GM23248 (cell line): ENCODE results near the gene OR2A12. TPM values are rescaled to one million over a fixed set of nuclear protein-coding genes. Genes with fewer than 3 reads are reported as not detected.

Experiments used
- DNase-seq: peaks from one replicate; pipeline ENCODE4 v3.0.0-alpha.2; 2015
- H2AFZ ChIP-seq: fragments of 200-600 bp; sonication (generic); 2 replicates; pipeline ENCODE4 v1.6.1; 2016; ENCODE audit warnings: antibody characterized with exemption
- H3F3A ChIP-seq: fragments of 200-600 bp; sonication (generic); 2 replicates; pipeline ENCODE4 v1.6.1; 2016; ENCODE audit warnings: mild to moderate bottlenecking, antibody characterized with exemption, mixed run types; ENCODE audit not compliant: insufficient read depth
- H3K27ac ChIP-seq: fragments of 200-600 bp; sonication (generic); 2 replicates; pipeline ENCODE4 v1.5.1; 2016; ENCODE audit warnings: mild to moderate bottlenecking
- H3K27me3 ChIP-seq: fragments of 200-600 bp; sonication (generic); replicated peaks from 2 replicates; pipeline ENCODE4 v1.6.1; 2016; ENCODE audit warnings: mild to moderate bottlenecking; ENCODE audit not compliant: insufficient read depth
- H3K36me3 ChIP-seq: fragments of 200-600 bp; sonication (generic); 2 replicates; pipeline ENCODE4 v1.6.1; 2016; ENCODE audit warnings: low read depth, mild to moderate bottlenecking
- H3K4me1 ChIP-seq: fragments of 200-600 bp; sonication (generic); 2 replicates; pipeline ENCODE4 v1.6.1; 2016; ENCODE audit warnings: mild to moderate bottlenecking; ENCODE audit not compliant: insufficient read depth
- H3K4me2 ChIP-seq: fragments of 200-600 bp; sonication (generic); one replicate; pipeline ENCODE4 v1.6.1; 2016; ENCODE audit warnings: mild to moderate bottlenecking; ENCODE audit not compliant: unreplicated experiment
- H3K4me3 ChIP-seq: fragments of 200-600 bp; sonication (generic); 2 replicates; pipeline ENCODE4 v1.5.1; 2016; ENCODE audit warnings: mild to moderate bottlenecking
- H3K79me2 ChIP-seq: fragments of 200-600 bp; sonication (generic); 2 replicates; pipeline ENCODE4 v1.6.1; 2016; ENCODE audit warnings: mild to moderate bottlenecking; ENCODE audit not compliant: insufficient read depth
- H3K9ac ChIP-seq: fragments of 200-600 bp; sonication (generic); 2 replicates; pipeline ENCODE4 v1.6.1; 2016; ENCODE audit warnings: mild to moderate bottlenecking
- H3K9me2 ChIP-seq: fragments of 200-600 bp; sonication (generic); 2 replicates; pipeline ENCODE4 v1.6.1; 2016; ENCODE audit warnings: mixed run types, mild to moderate bottlenecking, moderate library complexity; ENCODE audit not compliant: insufficient read depth
- H3K9me3 ChIP-seq: fragments of 200-600 bp; sonication (generic); one replicate; pipeline ENCODE4 v1.6.1; 2017; ENCODE audit warnings: low read depth
- H4K20me1 ChIP-seq: fragments of 200-600 bp; sonication (generic); 2 replicates; pipeline ENCODE4 v1.6.0; 2016; ENCODE audit not compliant: insufficient read depth
- EZH2 ChIP-seq: fragments of 200-600 bp; sonication (generic); IDR thresholded peaks from 2 replicates; pipeline ENCODE4 v1.6.1; 2018; ENCODE audit warnings: antibody characterized with exemption, mild to moderate bottlenecking; ENCODE audit not compliant: insufficient read depth, poor library complexity, severe bottlenecking
- EZH2phosphoT487 ChIP-seq: fragments of 200-600 bp; sonication (generic); IDR thresholded peaks from 2 replicates; pipeline ENCODE4 v1.6.1; 2018; ENCODE audit warnings: antibody characterized with exemption, moderate library complexity, mild to moderate bottlenecking, low read depth; ENCODE audit not compliant: insufficient read depth
- WGBS, 2 experiments: methylation state at CpG; one replicate each; pipeline ENCODE4 v1.1.6; 2015 to 2017; ENCODE audit warnings: low lambda C conversion rate in 2 of 2, low coverage in 1 of 2; ENCODE audit errors: missing lambda C conversion rate in 2 of 2; 5-methylcytosine and 5-hydroxymethylcytosine counted together
- in situ Hi-C: fragments of 300-500 bp; cut with MboI; formaldehyde crosslinking; loops from 2 replicates; pipeline ENCODE4 v1.15.0; 2020
- polyA plus RNA-seq: library from polyadenylated mRNA; unstranded; fragments of >200 nt; fragmentation: Nextera tagmentation; extraction: Ambion mirVana; gene quantifications from 2 replicates; pipeline ENCODE4 v1.2.1, GENCODE V29; 2016
- total RNA-seq: library from RNA; depleted of rRNA; stranded (reverse); fragments of >200 nt; shearing (Covaris generic); gene quantifications from 2 replicates; pipeline ENCODE4 v1.2.3, GENCODE V29; 2014

Gene OR2A12
- total and polyA plus RNA-seq, 2 experiments from 2014 or later = not detected

- Histone ChIP-seq H2AFZ (no peak overlapping the region), H3F3A (no peaks in the 10 kb centered on the region), H3K9me3 (no peaks in the 10 kb centered on the region), H3K4me1 (no peaks in the 10 kb centered on the region), H3K27ac (no peak overlapping the region), H3K4me3 (no peak overlapping the region), H3K27me3 (no peaks in the 10 kb centered on the region), H3K9ac (no peak overlapping the region), H3K79me2 (no peaks in the 10 kb centered on the region), H3K9me2 (no peaks in the 10 kb centered on the region), H4K20me1 (no peaks in the 10 kb centered on the region), H3K4me2 (no peak overlapping the region), H3K36me3 (no peaks in the 10 kb centered on the region)
- in situ Hi-C loops = no loop called here
- 3 to 6% methylated on average over 1 of the region's 1 CpG for WGBS, 2 experiments
- TF ChIP-seq EZH2 = no peak
- TF ChIP-seq EZH2phosphoT487 = no peak
- no peak for DNase-seq
Observed at GRCh38 chr7:144087230-144087629, 1.2 kb downstream of the OR2A12 start.

- TF ChIP-seq EZH2 = no peak
- TF ChIP-seq EZH2phosphoT487 = no peak
- DNase-seq = no peak
- in situ Hi-C loops = no loop called here
- H3K27ac ChIP-seq = no peak overlapping the region
- no peaks in the 10 kb centered on the region for H3K4me1 ChIP-seq
- no peak overlapping the region for H2AFZ ChIP-seq
- no peaks in the 10 kb centered on the region for H3K27me3 ChIP-seq
- H3F3A ChIP-seq = no peaks in the 10 kb centered on the region
- H3K9me3 ChIP-seq = no peaks in the 10 kb centered on the region
- H3K4me2 ChIP-seq = no peak overlapping the region
- no peak overlapping the region for H3K9ac ChIP-seq
- H3K79me2 ChIP-seq = no peaks in the 10 kb centered on the region
- H3K9me2 ChIP-seq = no peaks in the 10 kb centered on the region
- H3K36me3 ChIP-seq = no peaks in the 10 kb centered on the region
- no peaks in the 10 kb centered on the region for H4K20me1 ChIP-seq
- 37 to 43% methylated on average over 3 of the region's 3 CpGs for WGBS, 2 experiments
- no peak overlapping the region for H3K4me3 ChIP-seq
Observed at GRCh38 chr7:144090667-144091066, 4.6 kb downstream of the OR2A12 start.

GRCh38 chr7:144098776-144099175 lies 12.7 kb downstream of the OR2A12 start:
- Histone ChIP-seq H3K4me2 (no peak overlapping the region), H3K4me3 (no peak overlapping the region), H3K36me3 (no peaks in the 10 kb centered on the region), H4K20me1 (no peaks in the 10 kb centered on the region), H3K9ac (no peak overlapping the region), H3F3A (no peaks in the 10 kb centered on the region), H3K9me3 (no peaks in the 10 kb centered on the region), H2AFZ (no peak overlapping the region), H3K79me2 (no peaks in the 10 kb centered on the region), H3K27me3 (no peaks in the 10 kb centered on the region), H3K9me2 (no peaks in the 10 kb centered on the region), H3K4me1 (no peaks in the 10 kb centered on the region), H3K27ac (no peak overlapping the region)
- in situ Hi-C loops = no loop called here
- TF ChIP-seq EZH2phosphoT487 (no peak), EZH2 (no peak)
- DNase-seq = no peak

GRCh38 chr7:144100607-144101006 lies 14.5 kb downstream of the OR2A12 start:
- in situ Hi-C loops = no loop called here
- Histone ChIP-seq H3K9ac (no peak overlapping the region), H3F3A (no peaks in the 10 kb centered on the region), H3K9me3 (no peaks in the 10 kb centered on the region), H3K36me3 (no peaks in the 10 kb centered on the region), H3K4me3 (no peak overlapping the region), H3K4me2 (no peak overlapping the region), H3K27ac (no peak overlapping the region), H4K20me1 (no peaks in the 10 kb centered on the region), H2AFZ (no peak overlapping the region), H3K4me1 (no peaks in the 10 kb centered on the region), H3K9me2 (no peaks in the 10 kb centered on the region), H3K79me2 (no peaks in the 10 kb centered on the region), H3K27me3 (no peaks in the 10 kb centered on the region)
- WGBS, 2 experiments = 23 to 28% methylated on average over 3 of the region's 3 CpGs
- TF ChIP-seq EZH2 (no peak), EZH2phosphoT487 (no peak)
- no peak for DNase-seq

GRCh38 chr7:144102041-144102440 lies 16.0 kb downstream of the OR2A12 start:
- H3K9me3 ChIP-seq = no peaks in the 10 kb centered on the region
- no peak for DNase-seq
- H3K4me3 ChIP-seq = no peak overlapping the region
- no peaks in the 10 kb centered on the region for H3K9me2 ChIP-seq
- H3F3A ChIP-seq = no peaks in the 10 kb centered on the region
- H2AFZ ChIP-seq = no peak overlapping the region
- no peak for TF ChIP-seq EZH2phosphoT487
- no peak for TF ChIP-seq EZH2
- no peaks in the 10 kb centered on the region for H3K4me1 ChIP-seq
- no peak overlapping the region for H3K9ac ChIP-seq
- H3K36me3 ChIP-seq = no peaks in the 10 kb centered on the region
- H3K27me3 ChIP-seq = no peaks in the 10 kb centered on the region
- H3K27ac ChIP-seq = no peak overlapping the region
- in situ Hi-C loops = no loop called here
- no peaks in the 10 kb centered on the region for H4K20me1 ChIP-seq
- H3K4me2 ChIP-seq = no peak overlapping the region
- no peaks in the 10 kb centered on the region for H3K79me2 ChIP-seq
